ENCODE measurements around the gene DCT. TPM values are rescaled to one million over a fixed set of nuclear protein-coding genes. Genes with fewer than 3 reads are reported as not detected.

Gene DCT
- total RNA-seq, 3 donors from 2014 or later (not counting 1 experiment from before 2014, with no cell fraction given), result 0.16 to 0.75 (median 0.28) TPM

DNA sequence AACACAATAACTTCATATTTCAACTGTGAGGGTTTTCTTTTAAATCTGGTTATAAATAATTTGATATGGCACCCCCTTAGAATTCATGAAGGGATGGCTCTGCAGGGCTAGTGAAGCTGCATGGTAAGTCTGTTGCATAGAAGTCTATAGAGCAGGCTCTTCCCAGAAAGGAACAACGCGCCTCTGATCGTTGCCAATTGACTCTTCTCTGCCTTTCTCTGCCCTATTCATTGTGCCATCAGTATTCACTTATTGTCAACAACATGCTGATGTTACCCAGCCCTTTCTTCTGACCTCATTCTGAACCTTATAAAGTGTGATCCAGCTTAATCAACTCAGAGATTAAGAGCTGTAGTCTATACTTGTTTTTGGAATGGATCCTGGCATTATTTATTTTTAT is 16.3 kb upstream of the DCT start:
- Mint-ChIP-seq H3K4me1 (no peaks in the 10 kb centered on the region), H3K27ac (no peak overlapping the region), H3K4me3 (no peak overlapping the region), H3K9me3 (no peaks in the 10 kb centered on the region), H3K36me3 (no peaks in the 10 kb centered on the region), H3K27me3 (ENCODE audit: low read depth in 2 of 2) (no peaks in the 10 kb centered on the region)
- H3K4me3 ChIP-seq (ENCODE audit: low read length), result no peak overlapping the region
- no peak for DNase-seq
- peaks cover 2% of the 10 kb centered on the region for H3K9me3 ChIP-seq (ENCODE audit: control insufficient read depth, insufficient read depth, low read length)
- H3K36me3 ChIP-seq (ENCODE audit: control insufficient read depth, insufficient read depth, low read length), result no peaks in the 10 kb centered on the region
- 92% methylated on average over 3 of the region's 3 CpGs for WGBS (ENCODE audit: insufficient coverage)
- intact Hi-C loops (cut with micrococcal nuclease), result no loop called here
- no peak overlapping the region for H3K27ac ChIP-seq (ENCODE audit: low read length)
- no peak for TF ChIP-seq CTCF (IDR thresholded peaks at IDR 0.05)
- no peak for ATAC-seq
- H3K27me3 ChIP-seq (ENCODE audit: control insufficient read depth, insufficient read depth, low read length), result no peaks in the 10 kb centered on the region
- H3K4me1 ChIP-seq (ENCODE audit: control insufficient read depth, insufficient read depth, low read length), result no peaks in the 10 kb centered on the region

DNA sequence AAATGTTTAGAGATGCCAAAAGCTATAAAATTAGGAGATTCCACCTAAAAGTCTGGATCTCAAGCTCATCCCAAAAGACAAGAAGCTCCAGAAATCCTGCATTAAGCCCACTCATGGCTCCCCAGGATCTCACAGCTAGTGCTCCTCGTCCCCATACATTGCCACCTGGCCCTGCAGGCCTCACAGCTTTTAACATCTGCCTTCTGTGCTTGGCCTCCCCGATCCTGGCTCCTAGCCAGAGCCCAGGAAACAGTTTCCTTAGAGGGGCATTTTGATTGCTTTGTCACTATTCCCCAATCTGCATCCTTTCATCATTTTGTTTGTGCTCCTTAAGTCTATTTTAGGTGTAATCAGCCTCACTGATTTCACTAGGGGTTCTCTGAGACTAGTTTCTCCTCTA is 14.5 kb upstream of the DCT start:
- Histone ChIP-seq H3K27me3 (ENCODE audit: control insufficient read depth, insufficient read depth, low read length) (no peaks in the 10 kb centered on the region), H3K9me3 (ENCODE audit: control insufficient read depth, insufficient read depth, low read length) (peaks cover 2% of the 10 kb centered on the region), H3K4me3 (ENCODE audit: low read length) (no peak overlapping the region), H3K27ac (ENCODE audit: low read length) (no peak overlapping the region), H3K4me1 (ENCODE audit: control insufficient read depth, insufficient read depth, low read length) (no peaks in the 10 kb centered on the region), H3K36me3 (ENCODE audit: control insufficient read depth, insufficient read depth, low read length) (no peaks in the 10 kb centered on the region)
- 71% methylated on average over 2 of the region's 2 CpGs for WGBS (ENCODE audit: insufficient coverage)
- H3K27ac Mint-ChIP-seq, result no peak overlapping the region
- no peaks in the 10 kb centered on the region for H3K9me3 Mint-ChIP-seq
- DNase-seq, result no peak
- no peak overlapping the region for H3K4me3 Mint-ChIP-seq
- no peak for ATAC-seq
- H3K36me3 Mint-ChIP-seq, result no peaks in the 10 kb centered on the region
- TF ChIP-seq CTCF (IDR thresholded peaks at IDR 0.05), result no peak
- intact Hi-C loops (cut with micrococcal nuclease), result no loop called here
- no peaks in the 10 kb centered on the region for H3K4me1 Mint-ChIP-seq
- no peaks in the 10 kb centered on the region for H3K27me3 Mint-ChIP-seq (ENCODE audit: low read depth in 2 of 2)

DNA sequence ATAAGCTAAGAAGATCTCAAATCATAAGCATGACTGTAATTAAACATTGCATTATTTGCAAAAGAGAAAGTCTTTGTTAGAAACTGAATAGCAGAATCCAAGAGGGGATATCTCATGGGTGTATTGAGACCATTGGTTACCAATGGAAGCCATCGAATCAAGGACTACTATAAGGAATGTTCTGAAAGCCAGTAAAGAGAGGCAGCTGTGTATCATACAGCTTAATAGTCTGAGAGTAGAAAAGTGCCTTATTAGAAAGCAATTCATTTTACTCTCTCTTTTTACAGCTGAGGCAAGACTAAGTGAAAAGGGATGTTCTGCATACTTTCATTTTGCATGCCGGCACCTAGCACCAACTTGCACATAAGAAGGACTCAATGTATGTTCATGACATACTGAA is 7.6 kb upstream of the DCT start:
- peaks cover 0 to 5% of the 10 kb centered on the region in 2 donors for H3K4me1 Mint-ChIP-seq
- intact Hi-C loops (cut with micrococcal nuclease), result no loop called here
- no peaks in the 10 kb centered on the region for H3K36me3 ChIP-seq (ENCODE audit: control insufficient read depth, insufficient read depth, low read length)
- no peak overlapping the region for H3K27ac ChIP-seq (ENCODE audit: low read length)
- no peaks in the 10 kb centered on the region for H3K9me3 Mint-ChIP-seq
- H3K27ac Mint-ChIP-seq, result no peak overlapping the region
- H3K4me1 ChIP-seq (ENCODE audit: control insufficient read depth, insufficient read depth, low read length), result no peaks in the 10 kb centered on the region
- H3K27me3 Mint-ChIP-seq (ENCODE audit: low read depth in 2 of 2), result peaks cover 0 to 8% of the 10 kb centered on the region in 2 donors
- no peaks in the 10 kb centered on the region for H3K36me3 Mint-ChIP-seq
- ATAC-seq, result no peak
- no peak for DNase-seq
- H3K4me3 Mint-ChIP-seq, result no peak overlapping the region
- TF ChIP-seq CTCF (IDR thresholded peaks at IDR 0.05), result no peak
- H3K4me3 ChIP-seq (ENCODE audit: low read length), result no peak overlapping the region
- H3K27me3 ChIP-seq (ENCODE audit: control insufficient read depth, insufficient read depth, low read length), result no peaks in the 10 kb centered on the region
- no peaks in the 10 kb centered on the region for H3K9me3 ChIP-seq (ENCODE audit: control insufficient read depth, insufficient read depth, low read length)
- WGBS (ENCODE audit: insufficient coverage), result 90% methylated on average over 2 of the region's 2 CpGs

- DNase-seq, result no peak
- Mint-ChIP-seq H3K4me1 (peaks cover 0 to 5% of the 10 kb centered on the region in 2 donors), H3K36me3 (no peaks in the 10 kb centered on the region), H3K9me3 (no peaks in the 10 kb centered on the region), H3K4me3 (no peak overlapping the region), H3K27ac (no peak overlapping the region), H3K27me3 (ENCODE audit: low read depth in 2 of 2) (peaks cover 0 to 12% of the 10 kb centered on the region in 2 donors)
- WGBS (ENCODE audit: insufficient coverage), result 98% methylated on average over 4 of the region's 5 CpGs
- Histone ChIP-seq H3K4me3 (ENCODE audit: low read length) (no peak overlapping the region), H3K27me3 (ENCODE audit: control insufficient read depth, insufficient read depth, low read length) (no peaks in the 10 kb centered on the region), H3K9me3 (ENCODE audit: control insufficient read depth, insufficient read depth, low read length) (no peaks in the 10 kb centered on the region), H3K36me3 (ENCODE audit: control insufficient read depth, insufficient read depth, low read length) (no peaks in the 10 kb centered on the region), H3K4me1 (ENCODE audit: control insufficient read depth, insufficient read depth, low read length) (no peaks in the 10 kb centered on the region), H3K27ac (ENCODE audit: low read length) (no peak overlapping the region)
- intact Hi-C loops (cut with micrococcal nuclease), result no loop called here
- no peak for TF ChIP-seq CTCF (IDR thresholded peaks at IDR 0.05)
- no peak for ATAC-seq
Measured at GRCh38 chr13:94483970-94484369, 4.5 kb upstream of the DCT start.
